WI38 (cell line): ENCODE results near the gene CHD5.

Experiments
- H3K4me3 ChIP-seq: 2 replicates; pipeline ENCODE4 v1.5.1; 2011; ENCODE audit warnings: low read depth, mild to moderate bottlenecking, control low read depth, low read length
- CTCF ChIP-seq: IDR thresholded peaks from 2 replicates; pipeline ENCODE4 v1.5.1; 2012; ENCODE audit warnings: low read depth, mild to moderate bottlenecking, control low read depth, low read length

CHD5 gene

DNA sequence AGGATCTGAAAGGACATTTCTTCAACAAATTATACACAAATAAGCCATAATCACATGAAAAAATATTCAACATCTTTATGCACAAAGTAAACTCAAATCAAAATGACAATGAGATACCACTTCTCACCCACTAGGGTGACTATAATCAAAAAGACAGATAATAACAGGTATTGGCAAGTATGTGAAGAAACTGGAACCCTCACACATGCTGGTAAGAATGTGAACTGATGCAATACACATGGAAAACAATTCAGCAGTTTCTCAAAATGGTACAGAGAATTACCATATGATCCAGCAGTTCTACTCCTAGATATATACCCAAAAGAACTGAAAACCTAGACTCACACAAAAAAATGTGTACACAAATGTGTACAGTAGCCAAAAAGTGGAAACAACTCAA, 62.5 kb downstream of the CHD5 start:
- TF ChIP-seq CTCF, result no peak
- H3K4me3 ChIP-seq, result no peak overlapping the region

- no peak for TF ChIP-seq CTCF
- H3K4me3 ChIP-seq, result no peak overlapping the region
These were observed 63.1 kb downstream of the CHD5 start for GRCh38 chr1:6117064-6117463.

- no peak for TF ChIP-seq CTCF
- no peak overlapping the region for H3K4me3 ChIP-seq
These were observed 64.0 kb downstream of the CHD5 start for GRCh38 chr1:6116137-6116536.

- no peak overlapping the region for H3K4me3 ChIP-seq
- no peak for TF ChIP-seq CTCF
These were observed 66.4 kb downstream of the CHD5 start for GRCh38 chr1:6113745-6114144.

DNA sequence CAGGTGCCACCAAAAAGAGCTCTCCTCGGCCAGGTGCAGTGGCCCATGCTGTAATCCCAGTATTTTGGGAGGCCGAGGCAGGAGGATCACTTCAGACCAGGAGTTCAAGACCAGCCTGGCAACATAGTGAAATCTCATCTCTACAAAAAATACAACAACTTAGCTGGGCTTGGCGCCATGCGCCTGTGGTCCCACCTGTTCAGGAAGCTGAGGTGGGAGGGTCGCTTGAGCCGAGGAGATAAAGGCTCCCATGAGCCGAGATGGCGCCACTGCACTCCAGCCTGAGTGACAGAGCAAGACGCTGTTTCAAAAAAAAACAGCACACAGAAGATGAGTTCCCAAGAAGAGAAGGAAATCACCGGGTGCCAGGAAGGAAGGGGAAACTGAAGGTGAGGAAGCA, 67.0 kb downstream of the CHD5 start:
- no peak for TF ChIP-seq CTCF
- no peak overlapping the region for H3K4me3 ChIP-seq

DNA sequence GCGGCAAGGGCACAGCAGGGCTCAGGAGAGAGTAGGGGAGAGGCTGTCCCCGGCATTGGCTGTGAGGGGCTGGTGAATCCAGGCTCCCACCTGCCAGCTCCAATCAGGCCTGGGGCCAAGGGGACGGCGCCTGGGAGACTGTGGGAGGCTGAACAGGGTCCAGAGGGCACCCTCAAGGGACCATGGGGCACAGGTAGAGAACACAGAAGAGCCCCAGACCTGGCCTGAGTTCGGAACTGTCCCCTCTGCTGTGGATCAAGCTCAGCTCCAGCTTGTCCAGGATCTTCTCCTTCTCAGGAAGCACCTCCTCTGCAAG, 67.5 kb downstream of the CHD5 start:
- H3K4me3 ChIP-seq, result no peak overlapping the region
- TF ChIP-seq CTCF, result no peak

DNA sequence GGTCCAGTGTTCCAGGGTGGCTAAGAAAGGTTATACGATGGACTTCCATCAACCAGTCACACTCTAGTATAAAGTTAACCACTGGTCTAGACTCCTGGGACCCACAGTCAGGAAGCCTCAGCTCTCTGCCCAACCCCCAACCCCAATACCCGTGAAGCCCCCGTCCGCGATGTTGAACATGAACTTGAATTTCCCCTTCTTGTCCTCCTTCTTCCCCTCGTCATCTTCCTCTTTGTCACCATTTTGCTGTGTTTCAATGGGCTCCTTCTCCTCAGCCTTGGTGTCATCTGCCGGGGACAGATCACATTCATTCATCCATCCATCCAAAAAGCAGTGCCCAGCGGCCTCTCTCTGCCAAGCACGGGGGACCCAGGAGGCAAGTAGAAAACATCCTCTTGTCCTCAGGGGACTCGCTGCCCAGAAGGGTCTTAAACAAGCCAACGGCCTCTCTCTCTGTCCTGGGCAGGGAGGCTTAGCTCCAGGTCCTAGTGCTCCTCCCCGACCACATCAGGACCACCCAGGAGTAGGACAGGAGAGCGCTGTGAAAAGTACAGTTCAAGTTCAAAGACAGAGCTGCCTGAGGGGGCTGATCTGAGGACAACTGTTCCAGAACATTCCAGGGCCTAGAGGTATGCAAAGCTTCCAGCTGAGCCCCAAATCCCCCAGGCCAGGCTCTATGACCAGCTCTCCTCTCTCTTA, 68.0 kb downstream of the CHD5 start:
- no peak overlapping the region for H3K4me3 ChIP-seq
- no peak for TF ChIP-seq CTCF
